Measurements from ENCODE around the gene ELOA.
"Not testable (repeated sequence)": the region's sequence is repeated elsewhere in the genome, so short reads cannot be mapped to it uniquely, and the experiment has no call there.

ELOA gene

GRCh38 chr1:23797478-23798448, 54.5 kb downstream of the ELOA start:
- peak overlapping the region; percentile 70 for H3K27ac Mint-ChIP-seq
- no peak overlapping the region for H3K4me3 Mint-ChIP-seq
- no peak for DNase-seq
- H3K9me3 Mint-ChIP-seq, result no peaks in the 10 kb centered on the region
- peaks cover 70% of the 10 kb centered on the region for H3K36me3 Mint-ChIP-seq (ENCODE audit: low read depth)
- H3K4me1 Mint-ChIP-seq (ENCODE audit: low read depth), result peaks cover 28% of the 10 kb centered on the region
- no peaks in the 10 kb centered on the region for H3K27me3 Mint-ChIP-seq

- no peaks in the 10 kb centered on the region for H3K9me3 Mint-ChIP-seq
- peaks cover 61% of the 10 kb centered on the region for H3K36me3 Mint-ChIP-seq (ENCODE audit: low read depth)
- peak; percentile 35 for DNase-seq
- H3K27me3 Mint-ChIP-seq, result no peaks in the 10 kb centered on the region
- H3K27ac Mint-ChIP-seq, result peak overlapping the region; percentile 94
- H3K4me3 Mint-ChIP-seq, result peak overlapping the region; percentile 98
- peaks cover 21% of the 10 kb centered on the region for H3K4me1 Mint-ChIP-seq (ENCODE audit: low read depth)
These were observed 55.4 kb downstream of the ELOA start for GRCh38 chr1:23798662-23799142.

DNA sequence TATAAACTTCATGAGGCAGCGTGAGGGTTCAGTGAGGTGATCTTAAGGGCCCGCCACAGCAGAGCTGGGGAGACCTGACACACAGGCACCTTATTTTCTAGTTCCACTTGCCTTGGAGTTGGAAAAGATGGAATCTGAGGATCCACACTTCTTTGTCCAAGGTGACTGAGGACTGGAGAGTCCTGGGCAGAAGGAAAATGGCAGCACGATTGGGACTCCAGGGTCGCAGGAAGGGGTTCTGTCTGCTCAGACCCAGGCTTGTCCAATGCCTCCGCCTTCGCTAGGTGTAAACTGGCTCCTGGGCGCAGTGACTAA, 55.9 kb downstream of the ELOA start:
- Mint-ChIP-seq H3K27ac (peak overlapping the region; percentile 94), H3K27me3 (no peaks in the 10 kb centered on the region)

DNA sequence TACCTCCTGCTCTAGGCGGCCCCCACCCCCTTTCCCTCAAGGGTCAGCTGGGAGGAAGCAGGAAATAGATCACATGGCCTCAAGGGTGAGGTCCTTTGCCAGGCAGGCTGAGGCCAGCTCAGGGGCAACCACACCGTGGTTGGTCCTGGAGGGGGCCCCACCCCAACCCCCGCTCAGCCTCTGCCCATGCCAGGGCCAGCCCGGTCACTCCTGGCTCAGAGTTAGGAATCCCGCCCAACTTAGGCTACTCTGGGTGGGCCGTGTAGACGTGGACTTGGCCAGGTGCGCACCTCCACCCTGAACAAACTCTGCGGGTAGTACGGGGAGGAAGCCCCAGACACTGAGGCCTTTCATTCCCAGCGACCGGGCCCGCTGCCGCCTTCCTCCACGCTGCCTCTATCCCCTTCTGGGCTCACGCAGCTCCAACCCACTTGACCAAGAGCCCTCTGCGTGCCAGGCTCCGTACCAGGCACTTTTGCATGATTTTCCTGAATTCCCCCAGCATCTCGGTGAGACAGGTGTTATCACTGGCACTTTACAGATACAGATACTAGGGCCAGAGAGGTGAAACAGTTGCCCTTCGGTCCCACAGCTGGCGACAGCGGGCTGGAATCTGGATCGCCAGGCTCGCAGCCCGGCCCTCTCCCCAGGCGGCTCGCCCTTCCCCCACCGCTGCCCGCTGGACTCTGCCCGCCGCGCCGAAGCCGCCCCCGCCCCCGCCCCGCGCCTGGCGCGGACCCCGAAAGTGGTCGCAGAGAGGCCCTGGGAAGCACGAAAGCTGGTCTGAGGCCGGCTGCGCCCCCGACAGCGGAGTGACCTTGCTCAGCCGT, 56.5 kb downstream of the ELOA start:
- H3K36me3 Mint-ChIP-seq (ENCODE audit: low read depth), result peaks cover 52% of the 10 kb centered on the region
- H3K9me3 Mint-ChIP-seq, result no peaks in the 10 kb centered on the region
- H3K27ac Mint-ChIP-seq, result peak overlapping the region; percentile 94
- peak; percentile 55 for DNase-seq
- peak overlapping the region; percentile 98 for H3K4me3 Mint-ChIP-seq
- H3K27me3 Mint-ChIP-seq, result no peaks in the 10 kb centered on the region
- peaks cover 21% of the 10 kb centered on the region for H3K4me1 Mint-ChIP-seq (ENCODE audit: low read depth)

More for the DNA sequence above, 55.9 kb downstream of the ELOA start:
- H3K4me3 Mint-ChIP-seq, result peak overlapping the region; percentile 98
- no peak for DNase-seq
- no peaks in the 10 kb centered on the region for H3K9me3 Mint-ChIP-seq
- peaks cover 21% of the 10 kb centered on the region for H3K4me1 Mint-ChIP-seq (ENCODE audit: low read depth)
- peaks cover 57% of the 10 kb centered on the region for H3K36me3 Mint-ChIP-seq (ENCODE audit: low read depth)

- peak; percentile 98 for DNase-seq
- peaks cover 21% of the 10 kb centered on the region for H3K4me1 Mint-ChIP-seq (ENCODE audit: low read depth)
- H3K4me3 Mint-ChIP-seq, result peak within 1 kb of the TSS; percentile 98
- H3K36me3 Mint-ChIP-seq (ENCODE audit: low read depth), result peaks cover 44% of the 10 kb centered on the region
- H3K27me3 Mint-ChIP-seq, result no peaks in the 10 kb centered on the region
- peak within 1 kb of the TSS; percentile 94 for H3K27ac Mint-ChIP-seq
- no peaks in the 10 kb centered on the region for H3K9me3 Mint-ChIP-seq
These were observed 57.4 kb downstream of the ELOA start, which contains the start of gene GALE for GRCh38 chr1:23800400-23801337. GALE (minus strand) TSS chr1:23800754; CDS start chr1:23799007, 1,747 bp downstream.

- Mint-ChIP-seq H3K4me3 (peak overlapping the region; percentile 98), H3K36me3 (ENCODE audit: low read depth) (peaks cover 39% of the 10 kb centered on the region), H3K27ac (peak overlapping the region; percentile 94), H3K4me1 (ENCODE audit: low read depth) (peaks cover 21% of the 10 kb centered on the region), H3K27me3 (no peaks in the 10 kb centered on the region), H3K9me3 (no peaks in the 10 kb centered on the region)
- peak; percentile 32 for DNase-seq
These were observed 58.1 kb downstream of the ELOA start for GRCh38 chr1:23801338-23801748.

- Mint-ChIP-seq H3K4me3 (peak overlapping the region; percentile 98), H3K27ac (peak overlapping the region; percentile 51), H3K4me1 (ENCODE audit: low read depth) (peaks cover 21% of the 10 kb centered on the region), H3K36me3 (ENCODE audit: low read depth) (peaks cover 34% of the 10 kb centered on the region), H3K27me3 (no peaks in the 10 kb centered on the region), H3K9me3 (no peaks in the 10 kb centered on the region)
- no peak for DNase-seq
These were observed 58.6 kb downstream of the ELOA start for GRCh38 chr1:23801876-23802275.

GRCh38 chr1:23802809-23803342, 59.6 kb downstream of the ELOA start:
- Mint-ChIP-seq H3K27ac (peak overlapping the region; percentile 67), H3K4me1 (ENCODE audit: low read depth) (peaks cover 21% of the 10 kb centered on the region), H3K36me3 (ENCODE audit: low read depth) (peaks cover 26% of the 10 kb centered on the region)
- DNase-seq, H3K27me3 Mint-ChIP-seq, H3K4me3 Mint-ChIP-seq, H3K9me3 Mint-ChIP-seq: not testable (repeated sequence)

DNA sequence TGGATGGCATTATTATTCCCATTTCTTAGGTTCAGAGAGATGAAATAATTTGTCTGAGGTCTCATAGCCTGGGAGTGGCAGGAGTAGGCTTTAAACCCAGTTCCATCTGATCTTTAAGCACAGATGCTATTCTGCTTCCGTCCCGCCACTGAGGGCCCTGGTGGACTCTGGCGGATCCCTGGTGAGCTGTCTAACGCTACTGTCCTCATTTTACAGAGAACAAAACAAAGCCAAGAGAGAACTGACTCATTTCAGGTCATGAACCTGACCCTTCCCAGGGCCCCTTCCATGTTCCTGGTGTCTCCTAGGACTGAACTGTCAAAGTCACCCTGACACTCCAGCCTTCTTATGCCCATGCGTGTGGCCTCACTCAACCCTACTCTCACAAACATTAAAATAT, 60.4 kb downstream of the ELOA start:
- Mint-ChIP-seq H3K4me3 (no peak overlapping the region), H3K27me3 (no peaks in the 10 kb centered on the region), H3K9me3 (no peaks in the 10 kb centered on the region), H3K36me3 (ENCODE audit: low read depth) (peaks cover 20% of the 10 kb centered on the region), H3K27ac (peak overlapping the region; percentile 61), H3K4me1 (ENCODE audit: low read depth) (peaks cover 21% of the 10 kb centered on the region)
- DNase-seq, result no peak

GRCh38 chr1:23804183-23804835, 61.0 kb downstream of the ELOA start:
- no peak for DNase-seq
- H3K36me3 Mint-ChIP-seq (ENCODE audit: low read depth), result peaks cover 14% of the 10 kb centered on the region
- H3K4me3 Mint-ChIP-seq, result no peak overlapping the region
- H3K9me3 Mint-ChIP-seq, result no peaks in the 10 kb centered on the region
- H3K27me3 Mint-ChIP-seq, result no peaks in the 10 kb centered on the region
- peaks cover 16% of the 10 kb centered on the region for H3K4me1 Mint-ChIP-seq (ENCODE audit: low read depth)
- peak overlapping the region; percentile 61 for H3K27ac Mint-ChIP-seq

GRCh38 chr1:23805025-23805424, 61.8 kb downstream of the ELOA start:
- Mint-ChIP-seq H3K36me3 (ENCODE audit: low read depth) (peaks cover 8% of the 10 kb centered on the region), H3K27me3 (no peaks in the 10 kb centered on the region), H3K4me3 (no peak overlapping the region), H3K4me1 (ENCODE audit: low read depth) (peaks cover 14% of the 10 kb centered on the region), H3K9me3 (no peaks in the 10 kb centered on the region), H3K27ac (peak overlapping the region; percentile 19)
- DNase-seq, result no peak

GRCh38 chr1:23806280-23806679, 63.0 kb downstream of the ELOA start:
- Mint-ChIP-seq H3K9me3 (no peaks in the 10 kb centered on the region), H3K4me3 (no peak overlapping the region)

GRCh38 chr1:23807453-23807852, 64.2 kb downstream of the ELOA start:
- H3K4me3 Mint-ChIP-seq, result no peak overlapping the region
- H3K27ac Mint-ChIP-seq, result peak overlapping the region; percentile 60
- DNase-seq, result no peak
- H3K9me3 Mint-ChIP-seq, result no peaks in the 10 kb centered on the region
- peaks cover 7% of the 10 kb centered on the region for H3K4me1 Mint-ChIP-seq (ENCODE audit: low read depth)
- H3K27me3 Mint-ChIP-seq, result no peaks in the 10 kb centered on the region
- peaks cover 13% of the 10 kb centered on the region for H3K36me3 Mint-ChIP-seq (ENCODE audit: low read depth)

More at GRCh38 chr1:23806280-23806679, 63.0 kb downstream of the ELOA start:
- Mint-ChIP-seq H3K4me1 (ENCODE audit: low read depth) (peaks cover 15% of the 10 kb centered on the region), H3K27ac (peak overlapping the region; percentile 26), H3K27me3 (no peaks in the 10 kb centered on the region), H3K36me3 (ENCODE audit: low read depth) (peaks cover 4% of the 10 kb centered on the region)
- no peak for DNase-seq
